Memory B cell (primary cell): ENCODE measurements around the gene IL4I1.

ENCODE experiments used
- ATAC-seq: fragments of 150-1000 bp; cut with Tn5 transposase; 2 replicates; pipeline ENCODE4 v1.10.0; 2021; ENCODE audit warnings: low read depth, mild to moderate bottlenecking, moderate library complexity
- DNase-seq, 2 donors: peaks; one replicate each; pipeline ENCODE4 v3.0.0; 2022; ENCODE audit warnings: low spot score in 2 of 2
- H3K27ac Mint-ChIP-seq: one replicate; pipeline ENCODE4 v1.8.0; 2022; ENCODE audit warnings: mild to moderate bottlenecking, moderate library complexity, mixed read lengths
- H3K27me3 Mint-ChIP-seq: one replicate; pipeline ENCODE4 v1.8.0; 2022; ENCODE audit warnings: mixed read lengths
- H3K36me3 Mint-ChIP-seq: one replicate; pipeline ENCODE4 v1.8.0; 2022; ENCODE audit warnings: mild to moderate bottlenecking, mixed read lengths
- H3K4me1 Mint-ChIP-seq: one replicate; pipeline ENCODE4 v1.8.0; 2022; ENCODE audit warnings: mixed read lengths
- H3K4me3 Mint-ChIP-seq: one replicate; pipeline ENCODE4 v1.8.0; 2022; ENCODE audit warnings: mild to moderate bottlenecking, moderate library complexity, mixed read lengths
- H3K9me3 Mint-ChIP-seq: one replicate; pipeline ENCODE4 v1.8.0; 2022; ENCODE audit warnings: mixed read lengths

IL4I1 gene

GRCh38 chr19:49916839-49917733, 20.4 kb upstream of the IL4I1 start:
- Mint-ChIP-seq H3K9me3 (no peaks in the 10 kb centered on the region), H3K27me3 (no peaks in the 10 kb centered on the region), H3K4me1 (peaks cover 29% of the 10 kb centered on the region), H3K36me3 (peaks cover 21% of the 10 kb centered on the region), H3K4me3 (peak overlapping the region; percentile 73), H3K27ac (peak overlapping the region; percentile 88)
- ATAC-seq (peak; percentile 73), DNase-seq (no peak)

DNA sequence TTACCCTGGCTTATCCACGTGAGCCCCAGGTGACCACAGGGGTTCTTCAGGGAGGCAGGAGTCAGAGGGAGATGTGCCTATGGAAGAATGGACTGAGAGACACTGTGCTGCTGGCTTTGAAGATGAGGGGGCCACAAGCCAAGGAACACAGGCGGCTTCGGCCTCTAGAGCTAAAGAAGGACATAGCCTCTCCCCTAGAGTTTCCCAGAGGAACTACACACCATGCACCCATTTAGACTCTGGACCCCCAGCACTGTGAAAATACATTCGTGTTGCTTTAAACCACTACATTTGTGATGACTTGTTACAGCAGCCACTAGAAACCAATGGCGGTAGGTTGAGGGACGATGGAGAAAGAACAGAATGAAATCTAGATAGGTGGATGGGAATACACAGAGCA, 18.6 kb upstream of the IL4I1 start:
- Mint-ChIP-seq H3K27me3 (no peaks in the 10 kb centered on the region), H3K9me3 (no peaks in the 10 kb centered on the region), H3K4me1 (peaks cover 31% of the 10 kb centered on the region), H3K36me3 (peaks cover 17% of the 10 kb centered on the region), H3K4me3 (no peak overlapping the region), H3K27ac (peak overlapping the region; percentile 22)
- no peak for DNase-seq
- ATAC-seq: no peak

GRCh38 chr19:49913720-49914119, 17.0 kb upstream of the IL4I1 start:
- H3K4me3 Mint-ChIP-seq: no peak overlapping the region
- DNase-seq: no peak
- H3K27ac Mint-ChIP-seq: no peak overlapping the region
- H3K4me1 Mint-ChIP-seq: peaks cover 35% of the 10 kb centered on the region
- no peaks in the 10 kb centered on the region for H3K9me3 Mint-ChIP-seq
- H3K36me3 Mint-ChIP-seq: peaks cover 14% of the 10 kb centered on the region
- no peaks in the 10 kb centered on the region for H3K27me3 Mint-ChIP-seq
- ATAC-seq: no peak

- Mint-ChIP-seq H3K36me3 (peaks cover 17% of the 10 kb centered on the region), H3K4me1 (peaks cover 36% of the 10 kb centered on the region)
- ATAC-seq: no peak
These were observed 16.4 kb upstream of the IL4I1 start for GRCh38 chr19:49912965-49913685.

GRCh38 chr19:49911381-49912145, 14.9 kb upstream of the IL4I1 start:
- H3K9me3 Mint-ChIP-seq: no peaks in the 10 kb centered on the region
- peak overlapping the region; percentile 45 for H3K27ac Mint-ChIP-seq
- H3K27me3 Mint-ChIP-seq: no peaks in the 10 kb centered on the region
- H3K4me3 Mint-ChIP-seq: peak overlapping the region; percentile 28
- DNase-seq (peak in 1 of 2 donors; percentile 45), ATAC-seq (peak; percentile 75)
- H3K36me3 Mint-ChIP-seq: peaks cover 16% of the 10 kb centered on the region
- peaks cover 37% of the 10 kb centered on the region for H3K4me1 Mint-ChIP-seq

More at GRCh38 chr19:49912965-49913685, 16.4 kb upstream of the IL4I1 start:
- no peak overlapping the region for H3K4me3 Mint-ChIP-seq
- no peak overlapping the region for H3K27ac Mint-ChIP-seq
- DNase-seq: no peak
- H3K9me3 Mint-ChIP-seq: no peaks in the 10 kb centered on the region
- H3K27me3 Mint-ChIP-seq: no peaks in the 10 kb centered on the region

DNA sequence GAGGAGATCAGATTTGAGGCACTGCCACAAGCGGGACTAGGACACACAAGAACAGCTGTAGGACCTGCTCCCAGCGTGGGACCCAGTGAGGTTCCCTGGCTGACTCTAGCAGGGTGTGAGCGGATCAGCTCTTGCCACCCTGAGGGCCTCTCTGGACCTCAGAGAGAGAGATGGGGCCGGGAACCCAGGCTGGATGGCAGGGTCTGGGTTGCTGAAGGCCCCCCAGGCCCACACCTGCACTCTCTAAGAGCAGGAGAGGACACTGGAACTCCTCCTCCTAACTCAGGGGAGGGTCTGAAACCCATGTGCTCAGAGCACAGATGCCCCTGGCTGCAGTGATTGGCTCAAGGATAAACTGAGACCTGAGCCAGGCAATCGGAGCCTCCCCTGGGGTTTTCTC, 13.5 kb upstream of the IL4I1 start:
- no peaks in the 10 kb centered on the region for H3K9me3 Mint-ChIP-seq
- no peak overlapping the region for H3K4me3 Mint-ChIP-seq
- DNase-seq (no peak), ATAC-seq (no peak)
- peaks cover 11% of the 10 kb centered on the region for H3K36me3 Mint-ChIP-seq
- H3K4me1 Mint-ChIP-seq: peaks cover 49% of the 10 kb centered on the region
- no peaks in the 10 kb centered on the region for H3K27me3 Mint-ChIP-seq
- no peak overlapping the region for H3K27ac Mint-ChIP-seq

- ATAC-seq: no peak
- H3K27me3 Mint-ChIP-seq: no peaks in the 10 kb centered on the region
- H3K4me3 Mint-ChIP-seq: peak overlapping the region; percentile 59
- H3K4me1 Mint-ChIP-seq: peaks cover 48% of the 10 kb centered on the region
- no peak for DNase-seq
- peak overlapping the region; percentile 84 for H3K27ac Mint-ChIP-seq
- no peaks in the 10 kb centered on the region for H3K9me3 Mint-ChIP-seq
- peaks cover 8% of the 10 kb centered on the region for H3K36me3 Mint-ChIP-seq
These were observed 12.1 kb upstream of the IL4I1 start for GRCh38 chr19:49908480-49909420.

- Mint-ChIP-seq H3K27ac (peak overlapping the region; percentile 84), H3K4me3 (peak overlapping the region; percentile 59), H3K4me1 (peaks cover 42% of the 10 kb centered on the region), H3K9me3 (no peaks in the 10 kb centered on the region), H3K27me3 (no peaks in the 10 kb centered on the region), H3K36me3 (peaks cover 6% of the 10 kb centered on the region)
- ATAC-seq (peak; percentile 61), DNase-seq (no peak)
These were observed 11.2 kb upstream of the IL4I1 start for GRCh38 chr19:49907745-49908446.

GRCh38 chr19:49906879-49907564, 10.3 kb upstream of the IL4I1 start:
- H3K27ac Mint-ChIP-seq: peak overlapping the region; percentile 70
- no peak for DNase-seq
- no peak for ATAC-seq
- peaks cover 41% of the 10 kb centered on the region for H3K4me1 Mint-ChIP-seq
- H3K9me3 Mint-ChIP-seq: no peaks in the 10 kb centered on the region
- no peaks in the 10 kb centered on the region for H3K27me3 Mint-ChIP-seq
- peak overlapping the region; percentile 37 for H3K4me3 Mint-ChIP-seq
- H3K36me3 Mint-ChIP-seq: peaks cover 6% of the 10 kb centered on the region

GRCh38 chr19:49904136-49904535, 7.4 kb upstream of the IL4I1 start:
- no peaks in the 10 kb centered on the region for H3K27me3 Mint-ChIP-seq
- no peak overlapping the region for H3K27ac Mint-ChIP-seq
- H3K4me1 Mint-ChIP-seq: peaks cover 26% of the 10 kb centered on the region
- no peak for ATAC-seq
- peaks cover 6% of the 10 kb centered on the region for H3K36me3 Mint-ChIP-seq
- no peaks in the 10 kb centered on the region for H3K9me3 Mint-ChIP-seq
- DNase-seq: no peak
- H3K4me3 Mint-ChIP-seq: no peak overlapping the region

DNA sequence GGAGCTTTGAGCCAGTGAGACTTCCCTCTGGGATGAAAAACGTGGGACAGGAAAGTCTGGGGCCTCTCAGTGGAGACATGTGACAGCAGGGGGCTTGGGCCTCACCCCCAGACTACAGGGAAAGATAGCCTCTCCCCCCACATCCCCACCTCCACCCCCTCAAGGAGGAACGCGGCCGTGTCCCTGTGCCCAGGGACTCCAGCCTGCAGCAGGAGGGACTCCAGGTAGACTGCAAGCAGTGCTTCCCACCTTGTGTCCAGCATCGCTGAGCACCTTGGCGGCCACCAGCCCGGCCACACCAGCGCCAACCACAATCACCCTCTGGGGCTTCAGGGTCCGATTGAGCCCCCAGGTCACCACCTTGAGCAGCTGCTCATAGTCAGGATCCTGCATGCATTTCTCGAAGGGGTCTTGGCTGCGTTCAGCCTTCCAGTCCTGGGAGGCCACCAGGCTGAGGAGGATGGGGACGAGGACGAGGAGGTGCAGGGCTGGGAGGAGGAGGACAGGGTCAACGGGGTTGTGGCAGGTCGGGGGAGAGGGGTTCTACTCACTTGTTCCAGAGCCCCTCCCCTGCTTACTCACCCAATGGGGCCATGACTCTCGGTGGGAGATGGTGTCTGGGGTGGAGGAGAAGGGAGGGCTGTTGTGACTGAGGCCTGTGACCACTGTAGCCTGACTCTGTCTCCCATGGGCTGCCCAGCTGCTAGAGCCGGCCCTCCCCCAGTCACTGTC, 955 bp downstream of the IL4I1 start:
- DNase-seq (no peak), ATAC-seq (no peak)
- H3K9me3 Mint-ChIP-seq: no peaks in the 10 kb centered on the region
- H3K27ac Mint-ChIP-seq: peak overlapping the region; percentile 98
- peaks cover 38% of the 10 kb centered on the region for H3K4me1 Mint-ChIP-seq
- H3K27me3 Mint-ChIP-seq: peaks cover 6% of the 10 kb centered on the region
- H3K4me3 Mint-ChIP-seq: peak overlapping the region; percentile 82
- no peaks in the 10 kb centered on the region for H3K36me3 Mint-ChIP-seq
